MM.1S (cell line): Measurements from ENCODE around the gene KCNH1.

ENCODE experiments used
- DNase-seq: peaks from one replicate; pipeline ENCODE4 v3.0.0-alpha.2; 2015
- H2AFZ ChIP-seq: fragments of 300-600 bp; sonication (generic); 2 replicates; pipeline ENCODE4 v1.6.0; 2016; ENCODE audit warnings: antibody characterized with exemption, low read length
- H3F3A ChIP-seq: fragments of 300-600 bp; sonication (generic); 2 replicates; pipeline ENCODE4 v1.6.1; 2016; ENCODE audit warnings: mild to moderate bottlenecking, antibody characterized with exemption, low read length, moderate library complexity, mixed read lengths; ENCODE audit not compliant: insufficient read depth
- H3K27ac ChIP-seq: fragments of 300-600 bp; sonication (generic); 2 replicates; pipeline ENCODE4 v1.5.1; 2016; ENCODE audit warnings: mild to moderate bottlenecking, low read length
- H3K27me3 ChIP-seq: fragments of 300-600 bp; sonication (generic); replicated peaks from 2 replicates; pipeline ENCODE4 v1.6.0; 2016; ENCODE audit warnings: low read length; ENCODE audit not compliant: insufficient read depth
- H3K36me3 ChIP-seq: fragments of 300-600 bp; sonication (generic); replicated peaks from 2 replicates; pipeline ENCODE4 v1.6.1; 2016; ENCODE audit warnings: mild to moderate bottlenecking, low read length, mixed read lengths; ENCODE audit not compliant: insufficient read depth
- H3K4me1 ChIP-seq: fragments of 300-600 bp; sonication (generic); 2 replicates; pipeline ENCODE4 v1.6.1; 2016; ENCODE audit warnings: low read length, mixed read lengths
- H3K4me2 ChIP-seq: fragments of 300-600 bp; sonication (generic); 2 replicates; pipeline ENCODE4 v1.6.0; 2016; ENCODE audit warnings: low read depth, low read length
- H3K4me3 ChIP-seq: fragments of 300-600 bp; sonication (generic); 2 replicates; pipeline ENCODE4 v1.5.1; 2016; ENCODE audit warnings: low read length, mixed read lengths
- H3K79me2 ChIP-seq: fragments of 300-600 bp; sonication (generic); 2 replicates; pipeline ENCODE4 v1.6.1; 2016; ENCODE audit warnings: mixed run types, low read length, mixed read lengths
- H3K9ac ChIP-seq: fragments of 300-600 bp; sonication (generic); 2 replicates; pipeline ENCODE4 v1.6.1; 2016; ENCODE audit warnings: low read length, mixed read lengths
- H3K9me2 ChIP-seq: fragments of 300-600 bp; sonication (generic); replicated peaks from 2 replicates; pipeline ENCODE4 v1.6.1; 2016; ENCODE audit warnings: mild to moderate bottlenecking, low read length, mixed read lengths; ENCODE audit not compliant: insufficient read depth
- H3K9me3 ChIP-seq: fragments of 300-600 bp; sonication (generic); replicated peaks from 2 replicates; pipeline ENCODE4 v1.6.1; 2016; ENCODE audit warnings: mild to moderate bottlenecking, low read length, mixed read lengths; ENCODE audit not compliant: insufficient read depth
- H4K20me1 ChIP-seq: fragments of 300-600 bp; sonication (generic); 2 replicates; pipeline ENCODE4 v1.6.1; 2016; ENCODE audit warnings: mild to moderate bottlenecking, low read length, moderate library complexity, mixed read lengths; ENCODE audit not compliant: insufficient read depth
- CTCF ChIP-seq: fragments of 300-600 bp; sonication (generic); IDR thresholded peaks from 2 replicates; pipeline ENCODE4 v1.5.1; 2016; ENCODE audit warnings: antibody characterized with exemption, low read length, mixed read lengths
- EZH2 ChIP-seq: fragments of 300-600 bp; sonication (generic); optimal IDR thresholded peaks from 2 replicates; pipeline ENCODE3; 2017; ENCODE audit warnings: low read depth, mild to moderate bottlenecking, antibody characterized with exemption, low read length, mixed read lengths
- EZH2phosphoT487 ChIP-seq: fragments of 300-600 bp; sonication (generic); IDR thresholded peaks from 2 replicates; pipeline ENCODE4 v1.6.1; 2018; ENCODE audit warnings: antibody characterized with exemption, low read length

The KCNH1 gene

GRCh38 chr1:210822241-210822640, 311.7 kb downstream of the KCNH1 start:
- no peaks in the 10 kb centered on the region for H3K79me2 ChIP-seq
- no peak overlapping the region for H2AFZ ChIP-seq
- H4K20me1 ChIP-seq = no peaks in the 10 kb centered on the region
- H3K4me1 ChIP-seq = no peaks in the 10 kb centered on the region
- no peak for TF ChIP-seq CTCF
- TF ChIP-seq EZH2phosphoT487 = no peak
- TF ChIP-seq EZH2 = no peak
- no peak for DNase-seq
- H3F3A ChIP-seq = no peaks in the 10 kb centered on the region
- H3K36me3 ChIP-seq = no peaks in the 10 kb centered on the region
- H3K9me3 ChIP-seq = no peaks in the 10 kb centered on the region
- H3K4me3 ChIP-seq = no peak overlapping the region
- no peak overlapping the region for H3K27ac ChIP-seq
- H3K4me2 ChIP-seq = no peak overlapping the region
- H3K27me3 ChIP-seq = no peaks in the 10 kb centered on the region
- no peak overlapping the region for H3K9ac ChIP-seq
- no peaks in the 10 kb centered on the region for H3K9me2 ChIP-seq

GRCh38 chr1:210821615-210822014, 312.3 kb downstream of the KCNH1 start:
- no peak overlapping the region for H3K9ac ChIP-seq
- no peaks in the 10 kb centered on the region for H3K9me3 ChIP-seq
- DNase-seq = no peak
- H3K36me3 ChIP-seq = no peaks in the 10 kb centered on the region
- no peaks in the 10 kb centered on the region for H4K20me1 ChIP-seq
- no peaks in the 10 kb centered on the region for H3K79me2 ChIP-seq
- no peak overlapping the region for H2AFZ ChIP-seq
- no peak for TF ChIP-seq EZH2phosphoT487
- TF ChIP-seq EZH2 = no peak
- TF ChIP-seq CTCF = no peak
- H3K4me1 ChIP-seq = no peaks in the 10 kb centered on the region
- no peaks in the 10 kb centered on the region for H3K27me3 ChIP-seq
- no peak overlapping the region for H3K4me3 ChIP-seq
- no peaks in the 10 kb centered on the region for H3F3A ChIP-seq
- H3K9me2 ChIP-seq = no peaks in the 10 kb centered on the region
- no peak overlapping the region for H3K4me2 ChIP-seq
- H3K27ac ChIP-seq = no peak overlapping the region

- Histone ChIP-seq H2AFZ (no peak overlapping the region), H3K4me3 (no peak overlapping the region), H3K9me2 (no peaks in the 10 kb centered on the region), H3K27me3 (no peaks in the 10 kb centered on the region), H3K79me2 (no peaks in the 10 kb centered on the region), H3F3A (no peaks in the 10 kb centered on the region), H3K4me1 (no peaks in the 10 kb centered on the region), H3K36me3 (no peaks in the 10 kb centered on the region), H3K27ac (no peak overlapping the region), H3K9ac (no peak overlapping the region), H3K9me3 (no peaks in the 10 kb centered on the region), H4K20me1 (no peaks in the 10 kb centered on the region), H3K4me2 (no peak overlapping the region)
- DNase-seq = no peak
- TF ChIP-seq EZH2phosphoT487 (no peak), EZH2 (no peak), CTCF (no peak)
Observed at GRCh38 chr1:210819266-210819665, 314.7 kb downstream of the KCNH1 start.
